Right lobe of liver (tissue), 4 donors: ENCODE data around the gene LCE5A.

Source experiments
- POLR2A ChIP-seq: fragments of 450-650 bp; IDR thresholded peaks from one replicate; pipeline ENCODE4 v1.6.1; 2017; ENCODE audit warnings: antibody characterized with exemption, mild to moderate bottlenecking
- TF ChIP-seq, protein P1 (sequence below), 4 donors: fragments of 200-600 bp in 3 of 4; fragments of 450-650 bp in 1 of 4; IDR thresholded peaks; one replicate each; pipeline versions ENCODE4 v1.5.1 to v1.8.0; 2016 to 2022; ENCODE audit warnings: antibody characterized with exemption in 4 of 4, mild to moderate bottlenecking in 2 of 4
- donor health status: DM: no; HTN: no; CAD: no.
- donor health status: DM: no; HTN: no; CAD: no.
- donor health status: DM: no; HTN: yes; CAD: no.

DNA sequence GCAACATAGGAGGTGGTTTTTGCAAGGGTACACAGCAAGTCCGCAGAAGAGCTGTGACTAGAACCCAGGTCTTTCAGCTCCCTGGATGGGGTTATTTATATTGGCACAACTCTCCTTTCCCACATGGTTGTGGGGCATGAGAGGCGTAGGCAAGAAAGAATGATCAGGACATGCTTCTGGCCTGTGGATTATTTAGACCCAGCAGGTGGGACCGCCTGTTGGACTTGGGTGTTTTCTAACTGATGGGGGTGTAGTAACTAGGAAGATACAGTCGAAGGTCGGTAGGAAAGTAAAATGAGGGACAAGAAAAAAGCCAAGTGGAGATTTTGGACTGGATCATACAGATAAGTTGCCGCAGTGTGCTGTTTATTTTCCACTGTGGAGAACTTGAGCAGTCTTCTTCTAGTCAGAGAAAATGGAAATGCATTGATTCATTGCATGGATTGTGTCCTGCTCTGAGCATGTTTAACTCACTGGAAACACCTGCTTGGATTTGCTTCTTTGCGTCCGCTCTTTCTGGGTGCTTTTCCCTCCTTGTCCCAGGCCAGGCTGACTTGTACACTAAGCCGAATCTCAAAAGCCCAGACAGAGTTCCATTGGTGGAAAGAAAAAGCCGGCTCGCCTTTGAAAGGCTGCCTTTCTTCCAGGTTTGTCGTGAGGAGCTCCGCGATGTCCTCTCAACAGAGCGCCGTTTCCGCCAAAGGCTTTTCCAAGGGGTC lies 4.3 kb downstream of the LCE5A start:
- TF ChIP-seq, protein P1, sequence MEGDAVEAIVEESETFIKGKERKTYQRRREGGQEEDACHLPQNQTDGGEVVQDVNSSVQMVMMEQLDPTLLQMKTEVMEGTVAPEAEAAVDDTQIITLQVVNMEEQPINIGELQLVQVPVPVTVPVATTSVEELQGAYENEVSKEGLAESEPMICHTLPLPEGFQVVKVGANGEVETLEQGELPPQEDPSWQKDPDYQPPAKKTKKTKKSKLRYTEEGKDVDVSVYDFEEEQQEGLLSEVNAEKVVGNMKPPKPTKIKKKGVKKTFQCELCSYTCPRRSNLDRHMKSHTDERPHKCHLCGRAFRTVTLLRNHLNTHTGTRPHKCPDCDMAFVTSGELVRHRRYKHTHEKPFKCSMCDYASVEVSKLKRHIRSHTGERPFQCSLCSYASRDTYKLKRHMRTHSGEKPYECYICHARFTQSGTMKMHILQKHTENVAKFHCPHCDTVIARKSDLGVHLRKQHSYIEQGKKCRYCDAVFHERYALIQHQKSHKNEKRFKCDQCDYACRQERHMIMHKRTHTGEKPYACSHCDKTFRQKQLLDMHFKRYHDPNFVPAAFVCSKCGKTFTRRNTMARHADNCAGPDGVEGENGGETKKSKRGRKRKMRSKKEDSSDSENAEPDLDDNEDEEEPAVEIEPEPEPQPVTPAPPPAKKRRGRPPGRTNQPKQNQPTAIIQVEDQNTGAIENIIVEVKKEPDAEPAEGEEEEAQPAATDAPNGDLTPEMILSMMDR (IDR thresholded peaks at IDR 0.05) = no peak
- TF ChIP-seq POLR2A = no peak
